Activated T-helper 17 cell treated with anti-CD3 and anti-CD28 coated beads, Interleukin-2, amount 50 U/mL, for 72 hours (primary cell): ENCODE results near the gene NMRK2. TPM values are rescaled to one million over a fixed set of nuclear protein-coding genes. Genes with fewer than 3 reads are reported as not detected.

Experiments used
- ATAC-seq: fragments of 150-1000 bp; cut with Tn5 transposase; replicated peaks from 2 replicates; pipeline ENCODE4 v1.10.0; 2021; ENCODE audit warnings: mild to moderate bottlenecking, moderate library complexity
- H3K27ac Mint-ChIP-seq: one replicate; pipeline ENCODE4 v1.8.0; 2022; ENCODE audit warnings: mixed read lengths
- H3K27me3 Mint-ChIP-seq: one replicate; pipeline ENCODE4 v1.8.0; 2022; ENCODE audit warnings: mixed read lengths
- H3K36me3 Mint-ChIP-seq: one replicate; pipeline ENCODE4 v1.8.0; 2022; ENCODE audit warnings: low read depth, mild to moderate bottlenecking, mixed read lengths
- H3K4me1 Mint-ChIP-seq: one replicate; pipeline ENCODE4 v1.8.0; 2022; ENCODE audit warnings: mixed read lengths
- H3K4me3 Mint-ChIP-seq: one replicate; pipeline ENCODE4 v1.8.0; 2022; ENCODE audit warnings: mild to moderate bottlenecking, mixed read lengths
- H3K9me3 Mint-ChIP-seq: one replicate; pipeline ENCODE4 v1.8.0; 2022; ENCODE audit warnings: mixed read lengths
- total RNA-seq, 2 donors: library from RNA; stranded (reverse); gene quantifications; one replicate each; pipeline ENCODE4 v1.2.3, GENCODE V29; 2022

NMRK2 gene
- total RNA-seq, 2 donors from 2014 or later, result not detected

DNA sequence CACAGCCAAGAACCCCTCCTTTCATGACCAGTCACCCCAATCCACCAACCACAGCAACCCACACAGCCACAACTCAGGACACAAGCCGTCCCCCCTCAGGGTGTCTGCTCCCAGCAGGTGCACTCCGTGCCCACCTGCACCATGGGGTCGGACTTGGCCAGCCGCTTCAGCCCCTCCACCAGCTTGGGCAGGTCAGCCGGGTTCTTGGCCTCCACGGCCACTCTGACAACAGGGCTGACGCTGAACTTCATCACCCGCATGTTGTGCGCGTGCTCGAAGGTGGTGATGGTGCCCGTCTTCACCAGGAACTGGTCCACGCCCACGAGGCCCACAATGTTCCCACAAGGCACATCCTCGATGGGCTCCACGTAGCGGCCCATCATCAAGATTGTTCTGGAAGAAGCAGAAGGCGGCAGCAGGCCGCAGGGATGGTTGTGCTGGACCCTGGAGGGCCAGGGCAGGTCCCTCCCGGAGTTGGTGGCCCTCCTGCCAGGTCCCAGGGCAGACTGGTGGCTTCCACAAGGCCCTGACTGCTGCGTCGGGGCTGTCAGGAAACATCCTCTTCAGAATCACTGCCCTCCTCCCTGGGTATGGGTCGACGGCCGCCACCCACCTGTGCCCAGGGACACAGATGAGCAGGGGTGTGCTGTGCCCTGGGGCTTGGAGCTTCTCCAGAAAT lies 46.9 kb downstream of the NMRK2 start:
- ATAC-seq, result no peak
- H3K4me3 Mint-ChIP-seq, result no peak overlapping the region
- H3K9me3 Mint-ChIP-seq, result no peaks in the 10 kb centered on the region
- H3K27ac Mint-ChIP-seq, result no peak overlapping the region
- no peaks in the 10 kb centered on the region for H3K27me3 Mint-ChIP-seq
- H3K4me1 Mint-ChIP-seq, result peaks cover 20% of the 10 kb centered on the region
- peaks cover 100% of the 10 kb centered on the region for H3K36me3 Mint-ChIP-seq

DNA sequence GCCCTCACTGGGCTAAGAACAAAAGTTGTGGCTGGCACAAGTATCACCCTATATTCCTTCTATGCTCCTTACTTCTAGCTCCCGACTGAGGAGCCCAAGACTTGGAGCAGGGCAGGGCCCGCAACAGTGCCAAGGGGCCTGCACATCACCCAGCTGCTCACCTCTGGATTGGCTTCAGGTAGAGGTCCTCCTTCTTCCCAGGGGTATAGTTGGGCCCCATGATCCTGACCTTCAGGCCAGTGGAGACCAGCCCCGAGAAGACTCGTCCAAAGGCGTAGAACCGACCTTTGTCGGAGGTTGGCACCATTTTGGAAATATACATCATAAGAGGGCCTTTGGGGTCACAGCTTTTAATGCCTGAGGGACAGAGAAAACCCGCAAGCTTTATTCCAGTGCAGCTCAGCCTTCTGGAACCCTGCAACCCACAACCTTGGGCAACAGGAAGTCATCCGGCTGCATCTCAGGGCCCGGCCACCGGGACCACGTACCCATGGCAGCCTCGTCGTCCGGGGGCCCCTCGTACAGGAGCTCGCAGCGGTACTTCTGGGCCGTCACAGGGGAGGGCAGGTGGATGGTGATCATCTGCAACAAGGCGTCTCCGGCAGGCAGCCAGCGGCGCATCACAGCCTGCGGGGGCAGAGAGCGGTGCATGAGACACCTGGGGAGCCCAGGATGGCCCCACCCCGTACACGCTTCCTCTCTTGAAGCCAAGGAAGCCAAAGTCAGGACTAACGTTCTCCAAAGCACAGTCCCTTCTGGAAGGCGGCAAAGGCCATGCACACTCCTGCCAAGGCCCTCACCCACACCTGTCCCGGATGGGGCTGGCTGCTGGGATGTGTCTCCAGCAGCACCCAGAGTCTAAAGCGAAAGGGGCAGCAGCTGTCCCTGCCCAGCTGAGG lies 47.7 kb downstream of the NMRK2 start:
- peaks cover 100% of the 10 kb centered on the region for H3K36me3 Mint-ChIP-seq
- peaks cover 20% of the 10 kb centered on the region for H3K4me1 Mint-ChIP-seq
- no peaks in the 10 kb centered on the region for H3K27me3 Mint-ChIP-seq
- ATAC-seq, result no peak
- peak overlapping the region; percentile 22 for H3K27ac Mint-ChIP-seq
- no peaks in the 10 kb centered on the region for H3K9me3 Mint-ChIP-seq
- peak overlapping the region; percentile 98 for H3K4me3 Mint-ChIP-seq

GRCh38 chr19:3981373-3981735 lies 48.5 kb downstream of the NMRK2 start:
- H3K27me3 Mint-ChIP-seq, result no peaks in the 10 kb centered on the region
- no peak for ATAC-seq
- peak overlapping the region; percentile 22 for H3K27ac Mint-ChIP-seq

DNA sequence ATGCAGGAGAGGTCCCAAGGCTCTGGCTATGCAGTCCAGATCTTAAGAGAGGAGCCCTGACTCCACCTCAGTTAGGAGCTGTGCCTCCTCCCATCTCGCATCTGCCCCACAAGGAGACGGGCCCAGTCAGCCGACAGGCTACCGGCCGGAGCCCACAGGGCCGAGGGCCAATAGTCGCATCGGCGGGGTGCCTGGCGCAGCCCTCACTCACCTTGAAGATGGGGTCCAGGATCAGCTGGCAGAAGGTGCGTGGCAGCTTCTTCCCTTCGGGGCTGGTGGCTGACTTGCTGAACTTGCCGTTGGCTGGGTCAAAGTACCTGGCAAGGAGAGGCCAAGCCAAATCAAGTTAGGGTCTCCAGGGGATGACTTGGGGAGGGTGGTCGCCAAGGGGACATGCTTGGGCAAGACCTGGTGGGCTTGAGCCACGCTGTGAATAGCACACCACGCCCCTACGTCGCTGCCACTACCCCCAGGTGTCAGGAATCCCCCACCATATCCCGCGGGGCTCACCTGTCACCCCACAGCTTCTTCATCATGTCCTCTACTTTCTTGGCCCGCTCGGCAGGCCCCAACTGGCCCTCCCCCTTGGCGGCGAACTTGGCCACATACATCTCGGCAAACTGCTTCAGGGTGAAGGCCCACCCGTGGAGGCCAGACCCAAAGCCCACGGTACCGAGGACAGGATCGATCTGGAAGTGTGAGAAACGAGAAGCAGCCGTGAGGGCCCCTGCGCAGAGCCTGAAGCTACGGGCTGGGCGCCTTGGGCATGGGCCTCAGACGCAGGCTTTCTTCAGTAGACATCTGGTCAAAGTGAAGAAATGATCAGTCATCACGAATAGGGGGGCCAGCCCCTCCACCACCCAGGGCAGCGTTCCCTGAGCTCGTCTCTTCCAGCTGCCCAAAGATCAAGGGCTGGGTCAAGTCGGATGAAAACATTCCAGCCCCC lies 49.1 kb downstream of the NMRK2 start:
- Mint-ChIP-seq H3K27me3 (no peaks in the 10 kb centered on the region), H3K36me3 (peaks cover 86% of the 10 kb centered on the region), H3K4me1 (peaks cover 28% of the 10 kb centered on the region), H3K9me3 (no peaks in the 10 kb centered on the region), H3K27ac (peak overlapping the region; percentile 97), H3K4me3 (peak overlapping the region; percentile 98)
- no peak for ATAC-seq

More at GRCh38 chr19:3981373-3981735, 48.5 kb downstream of the NMRK2 start:
- H3K9me3 Mint-ChIP-seq, result no peaks in the 10 kb centered on the region
- H3K36me3 Mint-ChIP-seq, result peaks cover 93% of the 10 kb centered on the region
- peaks cover 23% of the 10 kb centered on the region for H3K4me1 Mint-ChIP-seq
- peak overlapping the region; percentile 98 for H3K4me3 Mint-ChIP-seq

DNA sequence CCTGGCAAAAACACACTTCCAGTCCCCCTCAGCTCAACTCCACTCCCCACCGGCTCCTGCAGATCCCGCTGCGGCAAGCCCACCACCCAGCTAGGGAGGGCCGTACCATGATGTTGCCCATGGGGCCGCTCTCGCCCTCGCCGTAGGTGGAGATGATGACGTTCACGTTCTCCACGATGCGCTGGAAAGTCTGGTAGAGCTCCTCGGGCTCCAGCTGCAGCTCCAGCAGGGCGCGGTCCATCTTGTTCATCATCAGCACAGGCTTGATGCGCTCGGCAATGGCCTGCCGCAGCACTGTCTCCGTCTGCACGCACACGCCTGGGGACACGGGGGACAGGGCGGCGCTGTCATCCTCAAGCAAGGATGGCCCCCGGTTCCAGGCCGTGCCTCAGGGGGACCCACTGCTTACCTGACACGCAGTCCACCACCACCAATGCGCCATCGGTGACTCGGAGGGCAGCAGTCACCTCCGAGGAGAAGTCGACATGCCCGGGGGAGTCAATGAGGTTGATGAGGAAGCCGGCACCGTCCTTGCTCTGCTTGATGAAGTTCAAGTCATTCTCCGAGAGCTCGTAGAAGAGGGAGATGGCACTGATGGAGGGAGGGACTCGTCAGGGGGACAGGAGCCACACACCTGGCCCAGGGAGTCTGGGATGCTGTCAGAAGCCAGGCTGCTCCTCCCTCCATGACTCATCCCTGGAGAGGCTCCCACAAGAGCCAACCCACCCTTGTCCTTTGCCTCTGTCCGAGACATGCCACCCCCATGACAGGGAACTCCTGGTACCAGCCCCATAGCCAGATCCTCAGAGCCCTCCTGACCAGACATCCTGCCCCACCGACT lies 50.1 kb downstream of the NMRK2 start:
- ATAC-seq, result no peak
- Mint-ChIP-seq H3K27me3 (no peaks in the 10 kb centered on the region), H3K4me3 (peak overlapping the region; percentile 98), H3K4me1 (peaks cover 28% of the 10 kb centered on the region), H3K36me3 (peaks cover 77% of the 10 kb centered on the region), H3K27ac (peak overlapping the region; percentile 97), H3K9me3 (no peaks in the 10 kb centered on the region)

GRCh38 chr19:3983542-3983914 lies 50.7 kb downstream of the NMRK2 start:
- H3K9me3 Mint-ChIP-seq, result no peaks in the 10 kb centered on the region
- H3K27me3 Mint-ChIP-seq, result no peaks in the 10 kb centered on the region
- H3K4me3 Mint-ChIP-seq, result peak overlapping the region; percentile 98
- ATAC-seq, result no peak
- H3K27ac Mint-ChIP-seq, result peak overlapping the region; percentile 97
- H3K36me3 Mint-ChIP-seq, result peaks cover 71% of the 10 kb centered on the region
- peaks cover 28% of the 10 kb centered on the region for H3K4me1 Mint-ChIP-seq

DNA sequence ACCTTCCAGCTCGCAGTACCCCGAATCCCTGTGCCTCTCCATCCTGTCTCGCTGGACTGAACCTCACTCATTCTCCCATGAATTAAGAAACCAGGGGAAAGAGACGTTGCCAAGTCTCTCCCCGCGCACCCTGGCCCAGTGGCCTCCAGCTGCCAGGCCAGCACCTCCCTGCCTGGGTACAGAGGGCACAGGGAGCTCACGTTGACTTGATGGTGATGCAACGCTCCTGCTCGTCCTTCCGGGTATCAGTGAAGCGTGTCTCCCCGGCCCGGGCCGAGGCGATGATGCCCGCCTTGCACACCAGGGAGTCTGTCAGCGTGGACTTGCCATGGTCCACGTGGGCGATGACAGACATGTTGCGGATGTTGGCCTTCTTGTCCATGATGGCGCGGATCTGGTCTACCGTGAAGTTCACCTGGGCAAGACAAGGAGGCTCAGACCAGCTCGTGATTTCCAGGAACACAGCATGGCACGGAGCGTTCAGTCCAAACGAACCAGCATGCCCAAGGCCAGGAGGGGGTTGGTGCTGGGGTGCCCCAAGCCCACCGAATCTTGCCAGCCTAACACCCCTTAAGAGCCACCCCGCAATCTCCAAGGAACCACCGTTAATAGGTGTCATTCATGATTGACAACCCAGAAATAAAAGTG lies 51.2 kb downstream of the NMRK2 start:
- Mint-ChIP-seq H3K27me3 (no peaks in the 10 kb centered on the region), H3K36me3 (peaks cover 66% of the 10 kb centered on the region), H3K4me1 (peaks cover 28% of the 10 kb centered on the region), H3K9me3 (no peaks in the 10 kb centered on the region), H3K4me3 (peak overlapping the region; percentile 98), H3K27ac (peak overlapping the region; percentile 97)
- ATAC-seq, result no peak

GRCh38 chr19:3984584-3984907 lies 51.7 kb downstream of the NMRK2 start:
- H3K27ac Mint-ChIP-seq, result peak overlapping the region; percentile 97
- ATAC-seq, result no peak
- peaks cover 28% of the 10 kb centered on the region for H3K4me1 Mint-ChIP-seq
- H3K4me3 Mint-ChIP-seq, result peak overlapping the region; percentile 98
- no peaks in the 10 kb centered on the region for H3K9me3 Mint-ChIP-seq
- H3K27me3 Mint-ChIP-seq, result no peaks in the 10 kb centered on the region
- peaks cover 61% of the 10 kb centered on the region for H3K36me3 Mint-ChIP-seq

DNA sequence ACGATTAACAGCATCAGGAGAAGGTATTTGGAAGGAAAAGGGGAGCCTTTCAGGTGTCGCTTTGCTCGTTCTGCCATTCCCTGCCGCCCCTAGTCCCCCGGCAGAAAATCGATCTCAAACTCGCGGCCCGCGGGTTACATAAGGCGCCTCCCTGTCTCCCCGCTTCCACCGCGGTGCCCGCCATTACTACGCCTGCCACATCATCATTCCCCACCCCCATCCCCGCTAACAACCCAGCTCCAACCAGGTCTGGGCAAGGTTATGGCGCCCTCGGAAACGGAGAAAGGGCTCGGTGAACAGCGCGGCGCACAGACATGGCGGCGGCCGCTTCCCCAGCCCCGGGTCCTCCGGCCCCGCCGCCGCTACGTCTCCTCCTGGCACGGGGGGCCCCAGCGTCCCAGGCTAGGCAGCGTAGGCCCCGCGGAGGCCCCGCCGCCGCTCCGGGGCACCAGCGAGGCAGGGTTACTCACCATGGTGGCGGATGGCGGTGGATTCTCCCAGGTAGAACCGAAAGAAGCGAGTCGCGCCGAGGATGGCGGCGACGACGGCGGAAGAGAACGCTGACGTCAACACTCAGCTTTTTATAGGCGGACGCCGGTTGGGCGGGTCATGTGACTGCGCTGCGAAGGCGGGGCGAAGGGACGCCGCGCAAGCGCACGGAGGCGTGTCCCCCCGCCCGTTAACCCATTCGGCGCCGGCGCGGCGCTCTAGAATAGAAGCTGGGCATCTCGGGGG lies 52.2 kb downstream of the NMRK2 start, which contains the start of gene EEF2:
EEF2 (minus strand) TSS at position 556 of the 735 bp plus-strand sequence; CDS start at position 473, 83 bp downstream.
- Mint-ChIP-seq H3K27me3 (no peaks in the 10 kb centered on the region), H3K36me3 (peaks cover 55% of the 10 kb centered on the region), H3K9me3 (no peaks in the 10 kb centered on the region), H3K4me1 (peaks cover 28% of the 10 kb centered on the region), H3K27ac (peak within 1 kb of the TSS; percentile 97), H3K4me3 (peak within 1 kb of the TSS; percentile 98)
- ATAC-seq, result peak; percentile 50

GRCh38 chr19:3985643-3986259 lies 52.9 kb downstream of the NMRK2 start:
- Mint-ChIP-seq H3K27me3 (no peaks in the 10 kb centered on the region), H3K4me1 (peaks cover 31% of the 10 kb centered on the region), H3K36me3 (peaks cover 49% of the 10 kb centered on the region), H3K4me3 (peak overlapping the region; percentile 98), H3K9me3 (no peaks in the 10 kb centered on the region), H3K27ac (peak overlapping the region; percentile 97)
- ATAC-seq, result no peak

DNA sequence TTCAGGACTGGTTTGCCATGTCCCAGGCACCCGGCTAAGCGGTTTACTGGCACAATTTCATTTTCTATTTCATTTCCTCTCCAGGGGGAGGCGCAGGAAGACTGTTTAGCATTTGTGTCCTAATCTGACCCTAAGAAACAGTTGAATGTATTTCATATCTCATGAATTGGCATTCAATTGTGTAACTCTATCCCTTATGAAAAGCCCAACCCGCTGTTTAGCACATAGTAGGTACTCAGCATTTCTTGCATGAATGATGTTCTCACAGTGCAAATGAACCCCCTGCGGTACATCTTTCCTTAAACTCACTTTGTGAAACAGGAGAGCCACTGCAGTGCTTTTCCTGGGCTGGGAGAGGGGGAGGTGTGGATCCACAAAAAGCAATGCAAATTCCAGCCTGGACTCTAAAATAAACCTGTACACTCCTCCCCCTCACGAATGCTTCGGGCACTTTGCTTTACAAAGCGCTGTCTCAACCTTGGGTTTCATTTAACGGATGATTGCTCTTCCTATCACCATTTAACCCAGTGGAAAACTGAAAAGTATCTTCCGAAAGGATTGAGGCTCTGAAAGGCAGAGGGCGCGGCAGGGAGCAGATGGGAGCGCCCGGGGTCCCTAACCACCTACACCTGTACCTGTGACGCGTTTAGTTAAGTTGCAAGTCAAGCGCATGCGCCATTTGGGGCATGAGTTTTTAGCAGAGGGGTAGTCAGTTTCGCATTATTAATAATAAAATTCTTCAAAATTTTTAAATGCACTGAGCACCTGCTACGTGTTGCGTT lies 53.6 kb downstream of the NMRK2 start:
- Mint-ChIP-seq H3K9me3 (no peaks in the 10 kb centered on the region), H3K4me3 (peak overlapping the region; percentile 98), H3K36me3 (peaks cover 42% of the 10 kb centered on the region), H3K27me3 (no peaks in the 10 kb centered on the region), H3K4me1 (peaks cover 29% of the 10 kb centered on the region), H3K27ac (peak overlapping the region; percentile 97)
- peak; percentile 41 for ATAC-seq
